ENCODE data around the gene UMPS.

- no peak for TF ChIP-seq CTCF (IDR thresholded peaks at IDR 0.05)
- no peak for TF ChIP-seq POLR2A (IDR thresholded peaks at IDR 0.05)
These were observed 44.1 kb downstream of the UMPS start for GRCh38 chr3:124774327-124774718.

Measured in esophagus squamous epithelium (tissue), 4 donors.